Immature natural killer cell (primary cell): ENCODE results near the gene GPR27. TPM values are rescaled to one million over a fixed set of nuclear protein-coding genes. Genes with fewer than 3 reads are reported as not detected.

Source experiments
- DNase-seq, 3 donors: peaks; one replicate each; pipeline ENCODE4 v3.0.0; 2022; ENCODE audit warnings: mixed read lengths in 1 of 3
- H3K27ac Mint-ChIP-seq, 6 donors: one replicate each; pipeline ENCODE4 v1.8.0; 2020; ENCODE audit warnings: mixed read lengths in 6 of 6, mild to moderate bottlenecking in 5 of 6, inconsistent platforms in 4 of 6, moderate library complexity in 3 of 6
- H3K27me3 Mint-ChIP-seq, 3 donors: one replicate each; pipeline ENCODE4 v1.8.0; 2020 to 2021; ENCODE audit warnings: low read depth in 3 of 3, mild to moderate bottlenecking in 3 of 3, mixed read lengths in 3 of 3, moderate library complexity in 3 of 3, inconsistent platforms in 1 of 3
- H3K36me3 Mint-ChIP-seq, 3 donors: one replicate each; pipeline ENCODE4 v1.8.0; 2020; ENCODE audit warnings: mixed read lengths in 3 of 3, inconsistent platforms in 2 of 3, mild to moderate bottlenecking in 2 of 3
- H3K4me1 Mint-ChIP-seq, 2 donors: one replicate each; pipeline ENCODE4 v1.8.0; 2020; ENCODE audit warnings: inconsistent platforms in 2 of 2, mild to moderate bottlenecking in 2 of 2, mixed read lengths in 2 of 2, moderate library complexity in 1 of 2
- H3K4me3 Mint-ChIP-seq, 5 donors: one replicate each; pipeline ENCODE4 v1.8.0; 2020; ENCODE audit warnings: mild to moderate bottlenecking in 5 of 5, mixed read lengths in 5 of 5, inconsistent platforms in 3 of 5, moderate library complexity in 3 of 5
- H3K9me3 Mint-ChIP-seq, 6 donors: one replicate each; pipeline ENCODE4 v1.8.0; 2020; ENCODE audit warnings: mild to moderate bottlenecking in 6 of 6, mixed read lengths in 6 of 6, inconsistent platforms in 4 of 6, moderate library complexity in 3 of 6
- polyA plus RNA-seq, 3 donors: library from polyadenylated mRNA; unstranded; fragments of 300-500 nt; fragmentation: Illumina TruSeq; gene quantifications; one replicate each; pipeline ENCODE4 v1.2.3, GENCODE V29; 2021

The GPR27 gene
- polyA plus RNA-seq, 3 donors from 2014 or later, result 0.22 to 1.3 TPM; not detected in 1

DNA sequence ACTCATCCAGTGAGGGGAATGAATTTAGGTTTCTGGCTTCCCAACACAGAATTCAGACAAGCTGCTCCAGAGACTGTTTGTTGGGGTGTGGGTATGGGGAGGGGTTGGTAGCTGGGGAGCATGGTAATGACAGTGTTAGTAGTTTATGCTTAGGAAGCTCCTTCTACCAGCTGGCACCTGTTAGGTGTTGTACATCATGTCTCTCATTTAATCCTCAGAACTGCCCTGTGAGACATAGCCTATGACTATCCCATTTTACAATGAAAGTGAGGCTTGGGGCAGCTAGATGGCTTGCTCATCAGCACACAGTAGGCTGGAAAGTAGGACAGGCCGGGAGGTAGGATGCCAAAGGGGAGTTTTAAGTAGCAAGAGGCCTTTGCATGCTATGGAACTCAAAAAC is 31.0 kb upstream of the GPR27 start:
- no peak for DNase-seq
- peak overlapping the region; percentile 87 to 95 (median 92) for H3K27ac Mint-ChIP-seq
- H3K4me3 Mint-ChIP-seq, result peak overlapping the region; percentile 91 to 97 (median 94)
- no peaks in the 10 kb centered on the region for H3K9me3 Mint-ChIP-seq
- H3K27me3 Mint-ChIP-seq, result peaks cover 2 to 8% (median 5%) of the 10 kb centered on the region in 3 donors
- H3K4me1 Mint-ChIP-seq, result peaks cover 78% of the 10 kb centered on the region in 2 donors
- H3K36me3 Mint-ChIP-seq, result peaks cover 0 to 5% (median 4%) of the 10 kb centered on the region in 3 donors

- Mint-ChIP-seq H3K27me3 (peaks cover 2 to 10% (median 5%) of the 10 kb centered on the region in 3 donors), H3K36me3 (peaks cover 0 to 5% (median 4%) of the 10 kb centered on the region in 3 donors), H3K4me1 (peaks cover 70% of the 10 kb centered on the region in 2 donors), H3K9me3 (no peaks in the 10 kb centered on the region), H3K27ac (peak overlapping the region; percentile 87 to 95 (median 92)), H3K4me3 (peak overlapping the region; percentile 91 to 97 (median 94))
- peak; percentile 72 to 73 (median 72) for DNase-seq
These were observed 30.0 kb upstream of the GPR27 start for GRCh38 chr3:71723452-71724170.

- Mint-ChIP-seq H3K4me3 (peak overlapping the region; percentile 91 to 97 (median 94)), H3K27me3 (peaks cover 2 to 10% (median 5%) of the 10 kb centered on the region in 3 donors), H3K27ac (peak overlapping the region; percentile 87 to 95 (median 92)), H3K4me1 (peaks cover 65 to 70% of the 10 kb centered on the region in 2 donors), H3K9me3 (no peaks in the 10 kb centered on the region), H3K36me3 (peaks cover 0 to 5% (median 4%) of the 10 kb centered on the region in 3 donors)
- DNase-seq, result no peak
These were observed 29.5 kb upstream of the GPR27 start for GRCh38 chr3:71724171-71724453.

DNA sequence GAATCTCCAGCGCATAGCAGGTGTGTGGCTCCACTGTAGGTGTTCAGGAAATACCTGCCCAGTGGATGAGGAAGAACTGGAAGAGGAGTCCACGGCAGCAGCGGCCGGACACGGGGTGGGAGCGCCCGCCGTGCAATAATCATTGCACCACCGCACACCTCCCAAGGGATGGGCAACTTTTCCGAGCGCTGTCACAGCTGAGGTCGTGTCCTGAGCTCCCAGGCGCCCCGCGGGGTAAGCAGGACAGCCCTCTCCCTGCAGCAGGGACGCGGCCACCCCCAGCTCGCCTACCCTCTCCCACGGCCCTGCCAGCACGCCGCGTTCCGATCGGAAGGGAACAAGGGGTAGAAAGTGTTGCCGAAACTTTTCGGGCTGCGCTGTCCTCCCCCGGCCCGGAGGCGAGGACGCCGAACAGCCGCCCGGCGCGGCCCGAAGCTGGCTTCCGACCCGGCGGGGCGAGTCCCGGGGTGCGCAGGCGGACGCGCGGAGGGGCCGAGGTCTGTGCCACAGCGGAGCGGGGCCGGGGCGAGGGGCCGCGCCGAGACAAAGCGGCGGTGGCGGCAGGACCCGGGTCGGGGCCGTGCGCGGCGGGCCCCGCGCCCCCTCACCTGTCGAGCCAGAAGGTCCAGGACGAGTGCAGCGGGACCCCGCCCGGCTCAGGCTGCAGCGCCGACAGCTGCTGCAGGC is 28.9 kb upstream of the GPR27 start:
- DNase-seq, result peak; percentile 35 to 44 (median 36)
- peaks cover 0 to 5% (median 0%) of the 10 kb centered on the region in 3 donors for H3K36me3 Mint-ChIP-seq
- peak overlapping the region; percentile 87 to 95 (median 92) for H3K27ac Mint-ChIP-seq
- H3K4me1 Mint-ChIP-seq, result peaks cover 64 to 70% of the 10 kb centered on the region in 2 donors
- H3K27me3 Mint-ChIP-seq, result peaks cover 2 to 10% (median 5%) of the 10 kb centered on the region in 3 donors
- peak overlapping the region; percentile 91 to 97 (median 94) for H3K4me3 Mint-ChIP-seq
- H3K9me3 Mint-ChIP-seq, result no peaks in the 10 kb centered on the region

DNA sequence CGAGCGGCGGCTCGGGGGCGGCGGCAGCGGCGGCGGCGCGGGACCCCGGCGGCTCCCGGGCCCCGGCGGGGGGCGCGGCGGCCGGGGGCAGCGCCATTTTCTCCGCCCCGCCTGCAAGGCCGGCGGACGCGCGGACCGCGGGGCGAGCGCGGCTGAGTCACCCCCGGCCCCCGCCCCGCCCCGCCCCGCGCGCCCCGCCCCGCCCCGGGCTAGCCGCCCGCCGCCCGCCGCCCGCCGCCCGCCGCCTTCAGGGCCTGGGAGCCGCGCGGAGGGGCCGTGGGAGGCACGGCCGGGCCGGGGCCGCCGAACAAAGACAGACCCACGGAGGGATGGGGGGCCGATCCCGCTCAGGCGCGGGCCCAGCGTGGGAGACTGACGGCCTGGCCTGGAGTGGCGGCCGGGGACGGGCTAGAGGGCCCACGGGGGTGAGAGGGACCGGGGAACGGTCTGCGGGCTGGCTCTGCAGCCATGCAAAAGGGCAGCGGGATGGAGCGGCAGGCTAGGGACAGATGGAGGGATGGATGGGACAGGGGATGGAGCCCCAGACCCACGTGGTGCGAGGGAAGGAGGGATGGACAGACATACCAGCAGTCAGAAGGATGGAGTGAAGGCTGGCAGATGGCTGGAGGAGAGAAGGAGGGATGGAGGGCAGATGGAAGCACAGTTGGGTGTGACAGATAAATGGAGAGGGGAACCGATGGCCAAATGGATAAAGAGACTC is 28.2 kb upstream of the GPR27 start, which contains the start of gene EIF4E3:
TSS of gene EIF4E3 (minus strand) at position 132 of the 721 bp plus-strand sequence. CDS start at position 97, 35 bp downstream.
- H3K27ac Mint-ChIP-seq, result peak within 1 kb of the TSS; percentile 87 to 95 (median 92)
- H3K36me3 Mint-ChIP-seq, result peaks cover 0 to 4% (median 0%) of the 10 kb centered on the region in 3 donors
- H3K27me3 Mint-ChIP-seq, result peaks cover 3 to 10% (median 5%) of the 10 kb centered on the region in 3 donors
- peak; percentile 53 to 55 (median 53) for DNase-seq
- H3K9me3 Mint-ChIP-seq, result no peaks in the 10 kb centered on the region
- peaks cover 66 to 73% of the 10 kb centered on the region in 2 donors for H3K4me1 Mint-ChIP-seq
- peak within 1 kb of the TSS; percentile 91 to 97 (median 94) for H3K4me3 Mint-ChIP-seq

DNA sequence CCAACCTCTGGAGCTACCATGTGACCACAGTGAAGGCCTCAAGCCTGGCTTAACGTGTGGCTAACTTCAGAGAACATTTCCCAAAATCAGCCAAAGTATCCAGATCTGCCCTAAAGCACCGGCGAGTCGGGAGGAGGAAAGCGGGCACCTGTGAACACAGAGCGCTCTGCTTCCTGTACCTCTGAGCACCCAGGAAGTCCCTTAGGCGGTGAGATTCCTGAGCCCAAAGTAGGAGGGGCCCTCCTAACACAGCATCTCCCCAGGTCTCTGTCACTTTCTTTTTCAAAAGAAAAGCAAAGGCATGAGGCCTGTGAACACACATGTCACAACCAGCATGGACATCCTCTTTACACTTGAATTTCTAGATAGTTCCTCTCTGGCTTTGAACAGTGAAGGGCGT is 27.5 kb upstream of the GPR27 start:
- no peaks in the 10 kb centered on the region for H3K36me3 Mint-ChIP-seq
- H3K27ac Mint-ChIP-seq, result peak overlapping the region; percentile 73 to 94 (median 83)
- peaks cover 3 to 10% (median 5%) of the 10 kb centered on the region in 3 donors for H3K27me3 Mint-ChIP-seq
- H3K9me3 Mint-ChIP-seq, result peaks cover 0 to 3% (median 0%) of the 10 kb centered on the region in 6 donors
- peaks cover 59 to 65% of the 10 kb centered on the region in 2 donors for H3K4me1 Mint-ChIP-seq
- peak overlapping the region; percentile 82 to 90 (median 84) for H3K4me3 Mint-ChIP-seq
- peak; percentile 31 to 35 (median 32) for DNase-seq

- DNase-seq, result no peak
- Mint-ChIP-seq H3K27me3 (peaks cover 5 to 8% (median 6%) of the 10 kb centered on the region in 3 donors), H3K36me3 (no peaks in the 10 kb centered on the region), H3K27ac (no peak overlapping the region), H3K4me1 (peaks cover 32 to 39% of the 10 kb centered on the region in 2 donors), H3K9me3 (peaks cover 0 to 3% (median 0%) of the 10 kb centered on the region in 6 donors), H3K4me3 (no peak overlapping the region)
These were observed 24.9 kb upstream of the GPR27 start for GRCh38 chr3:71728632-71729342.

DNA sequence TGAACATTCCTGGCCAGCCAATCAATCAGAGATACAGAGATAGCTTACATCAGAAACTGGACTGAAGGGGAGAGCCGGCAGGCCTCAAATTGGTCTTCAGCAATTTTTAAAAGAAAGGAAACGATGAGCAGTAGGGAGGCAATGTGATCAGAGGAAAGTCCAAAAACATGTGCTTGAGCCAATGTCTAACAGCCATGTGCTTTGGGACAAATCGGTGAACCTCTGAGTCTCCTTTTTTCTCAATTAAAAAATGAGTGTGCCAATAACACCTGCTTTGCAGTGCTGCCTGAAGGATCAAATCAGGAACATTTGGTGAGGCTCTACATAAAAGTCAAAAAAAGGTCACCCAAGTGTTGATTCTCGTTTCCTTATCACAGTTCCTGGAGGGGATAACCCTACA is 21.0 kb upstream of the GPR27 start:
- peaks cover 0 to 3% (median 0%) of the 10 kb centered on the region in 6 donors for H3K9me3 Mint-ChIP-seq
- H3K4me1 Mint-ChIP-seq, result peaks cover 10 to 18% of the 10 kb centered on the region in 2 donors
- no peak overlapping the region for H3K27ac Mint-ChIP-seq
- peaks cover 0 to 5% (median 5%) of the 10 kb centered on the region in 3 donors for H3K36me3 Mint-ChIP-seq
- H3K4me3 Mint-ChIP-seq, result no peak overlapping the region
- DNase-seq, result no peak
- H3K27me3 Mint-ChIP-seq, result peaks cover 4 to 9% (median 6%) of the 10 kb centered on the region in 3 donors

DNA sequence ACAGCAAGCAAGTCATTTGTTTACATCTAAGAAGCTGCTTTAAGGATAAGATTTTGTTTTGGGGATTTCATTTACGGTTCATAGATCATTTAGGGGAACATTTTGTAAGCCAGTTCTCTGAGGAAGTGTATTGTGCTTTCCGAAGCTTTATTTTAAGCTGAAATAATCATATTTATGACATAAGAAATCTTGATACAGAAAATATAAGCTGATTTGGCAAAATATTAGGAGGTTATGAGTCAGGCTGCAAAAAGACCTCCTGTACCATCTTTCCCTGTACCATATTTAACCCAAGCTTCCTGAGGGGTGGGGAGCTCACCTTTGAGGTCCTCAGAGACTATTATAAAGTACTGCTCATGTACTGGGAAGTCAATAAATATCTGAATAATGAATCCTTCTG is 20.3 kb upstream of the GPR27 start:
- H3K27me3 Mint-ChIP-seq, result peaks cover 4 to 12% (median 5%) of the 10 kb centered on the region in 3 donors

GRCh38 chr3:71734881-71735280 is 18.8 kb upstream of the GPR27 start:
- peaks cover 3 to 5% of the 10 kb centered on the region in 2 donors for H3K4me1 Mint-ChIP-seq
- H3K27me3 Mint-ChIP-seq, result peaks cover 4 to 21% (median 4%) of the 10 kb centered on the region in 3 donors
- no peak for DNase-seq

More for the DNA sequence above, 20.3 kb upstream of the GPR27 start:
- Mint-ChIP-seq H3K4me3 (no peak overlapping the region), H3K27ac (no peak overlapping the region), H3K4me1 (peaks cover 10 to 18% of the 10 kb centered on the region in 2 donors), H3K36me3 (peaks cover 0 to 5% (median 5%) of the 10 kb centered on the region in 3 donors), H3K9me3 (peaks cover 0 to 3% (median 0%) of the 10 kb centered on the region in 6 donors)
- no peak for DNase-seq

GRCh38 chr3:71742621-71743020 is 11.0 kb upstream of the GPR27 start:
- Mint-ChIP-seq H3K4me3 (no peak overlapping the region), H3K9me3 (peaks cover 19 to 40% (median 31%) of the 10 kb centered on the region in 6 donors), H3K27ac (no peak overlapping the region), H3K4me1 (no peaks in the 10 kb centered on the region), H3K36me3 (peaks cover under 1 to 22% (median 9%) of the 10 kb centered on the region in 3 donors), H3K27me3 (peaks cover 1 to 13% (median 2%) of the 10 kb centered on the region in 3 donors)
- no peak for DNase-seq

More at GRCh38 chr3:71734881-71735280, 18.8 kb upstream of the GPR27 start:
- no peak overlapping the region for H3K27ac Mint-ChIP-seq
- peaks cover 0 to 5% (median 5%) of the 10 kb centered on the region in 3 donors for H3K36me3 Mint-ChIP-seq
- peaks cover 0 to 3% (median 0%) of the 10 kb centered on the region in 6 donors for H3K9me3 Mint-ChIP-seq
- H3K4me3 Mint-ChIP-seq, result no peak overlapping the region

DNA sequence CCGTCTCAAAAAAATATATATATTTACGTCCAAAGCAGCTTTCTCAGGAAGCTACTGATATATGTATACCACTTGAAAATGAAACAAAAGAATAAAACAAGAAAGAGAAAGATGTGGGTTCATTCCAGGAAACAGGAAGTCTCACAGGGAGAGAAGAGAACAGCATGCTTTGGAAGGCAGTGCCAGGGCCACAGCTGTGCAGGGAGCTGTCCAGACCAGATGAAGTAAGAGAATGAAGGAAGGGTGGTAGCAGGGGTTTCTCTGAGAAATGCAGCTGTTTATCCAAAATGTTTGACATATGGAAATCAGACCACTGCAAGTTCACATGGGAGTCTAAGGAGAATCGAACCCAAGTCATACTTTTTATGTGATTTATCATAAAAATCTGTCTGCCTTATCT is 8.9 kb upstream of the GPR27 start:
- Mint-ChIP-seq H3K4me3 (no peak overlapping the region), H3K4me1 (no peaks in the 10 kb centered on the region), H3K9me3 (peaks cover 19 to 40% (median 31%) of the 10 kb centered on the region in 6 donors), H3K27me3 (peaks cover 1 to 7% (median 4%) of the 10 kb centered on the region in 3 donors), H3K27ac (no peak overlapping the region), H3K36me3 (peaks cover 0 to 22% (median 9%) of the 10 kb centered on the region in 3 donors)
- no peak for DNase-seq
